ENCODE results near the gene CAPN5.

Gene CAPN5

GRCh38 chr11:77125695-77126094 lies 58.9 kb downstream of the CAPN5 start:
- 0 out of 2 replicates have a peak, but pooled peaks cover 4% of the 10 kb centered on the region for H3K27me3 ChIP-seq (ENCODE audit: insufficient read depth, low read length)
- no peak overlapping the region for H3K4me3 ChIP-seq (ENCODE audit: low read depth, low read length, poor library complexity, severe bottlenecking)
- H3K9me2 ChIP-seq (ENCODE audit: low read depth, low read length) = no peaks in the 10 kb centered on the region
- TF ChIP-seq EZH2 (IDR thresholded peaks at IDR 0.05; ENCODE audit: borderline replicate concordance, low read length) (no peak), CTCF (IDR thresholded peaks at IDR 0.05; ENCODE audit: low read length) (no peak)
- no peak overlapping the region for H3K27ac ChIP-seq (ENCODE audit: low read depth, low read length, poor library complexity, severe bottlenecking)
- no peaks in the 10 kb centered on the region for H3K9me3 ChIP-seq (ENCODE audit: low read length)
- H3K36me3 ChIP-seq (ENCODE audit: insufficient read depth, low read length) = no peaks in the 10 kb centered on the region
- H3K9ac ChIP-seq (ENCODE audit: low read length) = no peak overlapping the region
- no peaks in the 10 kb centered on the region for H3F3A ChIP-seq (ENCODE audit: insufficient read depth, low read length)
- no peak overlapping the region for H3K4me2 ChIP-seq (ENCODE audit: low read length)
- no peak overlapping the region for H2AFZ ChIP-seq (ENCODE audit: low read length)
- H3K4me1 ChIP-seq (ENCODE audit: insufficient read depth, low read length, severe bottlenecking) = no peaks in the 10 kb centered on the region
- no peaks in the 10 kb centered on the region for H3K79me2 ChIP-seq (ENCODE audit: insufficient read depth, low read length)
- no peaks in the 10 kb centered on the region for H4K20me1 ChIP-seq (ENCODE audit: insufficient read depth, low read length)

- TF ChIP-seq CTCF (IDR thresholded peaks at IDR 0.05; ENCODE audit: low read length) (no peak), EZH2 (IDR thresholded peaks at IDR 0.05; ENCODE audit: borderline replicate concordance, low read length) (no peak)
- no peak overlapping the region for H2AFZ ChIP-seq (ENCODE audit: low read length)
- H3K4me1 ChIP-seq (ENCODE audit: insufficient read depth, low read length, severe bottlenecking) = no peaks in the 10 kb centered on the region
- H3F3A ChIP-seq (ENCODE audit: insufficient read depth, low read length) = no peaks in the 10 kb centered on the region
- no peak overlapping the region for H3K4me2 ChIP-seq (ENCODE audit: low read length)
- no peaks in the 10 kb centered on the region for H4K20me1 ChIP-seq (ENCODE audit: insufficient read depth, low read length)
- no peak overlapping the region for H3K27ac ChIP-seq (ENCODE audit: low read depth, low read length, poor library complexity, severe bottlenecking)
- no peaks in the 10 kb centered on the region for H3K36me3 ChIP-seq (ENCODE audit: insufficient read depth, low read length)
- no peak overlapping the region for H3K4me3 ChIP-seq (ENCODE audit: low read depth, low read length, poor library complexity, severe bottlenecking)
- no peaks in the 10 kb centered on the region for H3K9me3 ChIP-seq (ENCODE audit: low read length)
- 0 out of 2 replicates have a peak, but pooled peaks cover 4% of the 10 kb centered on the region for H3K27me3 ChIP-seq (ENCODE audit: insufficient read depth, low read length)
- no peaks in the 10 kb centered on the region for H3K9me2 ChIP-seq (ENCODE audit: low read depth, low read length)
- no peak overlapping the region for H3K9ac ChIP-seq (ENCODE audit: low read length)
- no peaks in the 10 kb centered on the region for H3K79me2 ChIP-seq (ENCODE audit: insufficient read depth, low read length)
Measured at GRCh38 chr11:77126156-77126775, 59.5 kb downstream of the CAPN5 start.

- Histone ChIP-seq H3K27ac (ENCODE audit: low read depth, low read length, poor library complexity, severe bottlenecking) (no peak overlapping the region), H2AFZ (ENCODE audit: low read length) (no peak overlapping the region), H3K27me3 (ENCODE audit: insufficient read depth, low read length) (0 out of 2 replicates have a peak, but pooled peaks cover 4% of the 10 kb centered on the region), H3K9me3 (ENCODE audit: low read length) (no peaks in the 10 kb centered on the region), H3K9me2 (ENCODE audit: low read depth, low read length) (no peaks in the 10 kb centered on the region), H3K4me3 (ENCODE audit: low read depth, low read length, poor library complexity, severe bottlenecking) (no peak overlapping the region), H3K36me3 (ENCODE audit: insufficient read depth, low read length) (no peaks in the 10 kb centered on the region), H3F3A (ENCODE audit: insufficient read depth, low read length) (no peaks in the 10 kb centered on the region), H3K79me2 (ENCODE audit: insufficient read depth, low read length) (no peaks in the 10 kb centered on the region), H3K4me1 (ENCODE audit: insufficient read depth, low read length, severe bottlenecking) (no peaks in the 10 kb centered on the region), H4K20me1 (ENCODE audit: insufficient read depth, low read length) (no peaks in the 10 kb centered on the region), H3K9ac (ENCODE audit: low read length) (no peak overlapping the region), H3K4me2 (ENCODE audit: low read length) (peak overlapping the region; percentile 41; the same call in 1 of the 2 replicates)
- TF ChIP-seq EZH2 (IDR thresholded peaks at IDR 0.05; ENCODE audit: borderline replicate concordance, low read length) (no peak), CTCF (IDR thresholded peaks at IDR 0.05; ENCODE audit: low read length) (no peak)
Measured at GRCh38 chr11:77126861-77127234, 60.1 kb downstream of the CAPN5 start.
